ENCODE data around the gene TRPT1. TPM values are rescaled to one million over a fixed set of nuclear protein-coding genes. Genes with fewer than 3 reads are reported as not detected.

Gene TRPT1
- total RNA-seq, 2 donors from 2014 or later = 45.6 to 60.4 TPM

DNA sequence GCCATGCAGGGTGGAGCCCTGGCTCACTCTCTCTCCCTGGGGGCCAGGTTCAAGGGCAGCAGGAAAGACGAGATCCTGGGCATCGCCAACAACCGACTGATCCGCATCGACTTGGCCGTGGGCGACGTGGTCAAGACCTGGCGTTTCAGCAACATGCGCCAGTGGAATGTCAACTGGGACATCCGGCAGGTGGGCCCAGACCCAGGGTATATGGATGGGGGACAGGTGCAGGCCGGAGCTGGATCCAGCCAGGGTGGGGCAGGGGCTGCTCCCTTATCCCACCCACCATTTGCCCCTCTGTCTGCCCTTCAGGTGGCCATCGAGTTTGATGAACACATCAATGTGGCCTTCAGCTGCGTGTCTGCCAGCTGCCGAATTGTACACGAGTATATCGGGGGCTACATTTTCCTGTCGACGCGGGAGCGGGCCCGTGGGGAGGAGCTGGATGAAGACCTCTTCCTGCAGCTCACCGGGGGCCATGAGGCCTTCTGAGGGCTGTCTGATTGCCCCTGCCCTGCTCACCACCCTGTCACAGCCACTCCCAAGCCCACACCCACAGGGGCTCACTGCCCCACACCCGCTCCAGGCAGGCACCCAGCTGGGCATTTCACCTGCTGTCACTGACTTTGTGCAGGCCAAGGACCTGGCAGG, 2.9 kb downstream of the TRPT1 start:
- Mint-ChIP-seq H3K27me3 (ENCODE audit: insufficient read depth) (no peaks in the 10 kb centered on the region), H3K4me3 (no peak overlapping the region), H3K4me1 (peaks cover 10% of the 10 kb centered on the region), H3K27ac (no peak overlapping the region), H3K36me3 (ENCODE audit: low read depth) (peaks cover 1% of the 10 kb centered on the region), H3K9me3 (no peaks in the 10 kb centered on the region)
- no peak overlapping the region for H3K27ac ChIP-seq (ENCODE audit: low read depth, low read length)
- peaks cover 5% of the 10 kb centered on the region for H3K36me3 ChIP-seq (ENCODE audit: control insufficient read depth, insufficient read depth, low read length)
- DNase-seq = no peak
- H3K9ac ChIP-seq (ENCODE audit: extremely low read depth, low read length, poor library complexity, severe bottlenecking) = no peak overlapping the region
- no peak overlapping the region for H3K4me3 ChIP-seq (ENCODE audit: low read length)
- 97% methylated on average over 13 to 24 of the region's 24 CpGs for WGBS, 2 experiments (ENCODE audit: insufficient coverage in 1 of 2, insufficient read length in 1 of 2)
- H3K27me3 ChIP-seq (ENCODE audit: control insufficient read depth, insufficient read depth, low read length, poor library complexity, severe bottlenecking) = no peaks in the 10 kb centered on the region
- H3K4me1 ChIP-seq (ENCODE audit: control insufficient read depth, insufficient read depth, low read length) = peaks cover 4% of the 10 kb centered on the region
- H3K9me3 ChIP-seq (ENCODE audit: control insufficient read depth, low read length) = no peaks in the 10 kb centered on the region
- TF ChIP-seq, protein P1, sequence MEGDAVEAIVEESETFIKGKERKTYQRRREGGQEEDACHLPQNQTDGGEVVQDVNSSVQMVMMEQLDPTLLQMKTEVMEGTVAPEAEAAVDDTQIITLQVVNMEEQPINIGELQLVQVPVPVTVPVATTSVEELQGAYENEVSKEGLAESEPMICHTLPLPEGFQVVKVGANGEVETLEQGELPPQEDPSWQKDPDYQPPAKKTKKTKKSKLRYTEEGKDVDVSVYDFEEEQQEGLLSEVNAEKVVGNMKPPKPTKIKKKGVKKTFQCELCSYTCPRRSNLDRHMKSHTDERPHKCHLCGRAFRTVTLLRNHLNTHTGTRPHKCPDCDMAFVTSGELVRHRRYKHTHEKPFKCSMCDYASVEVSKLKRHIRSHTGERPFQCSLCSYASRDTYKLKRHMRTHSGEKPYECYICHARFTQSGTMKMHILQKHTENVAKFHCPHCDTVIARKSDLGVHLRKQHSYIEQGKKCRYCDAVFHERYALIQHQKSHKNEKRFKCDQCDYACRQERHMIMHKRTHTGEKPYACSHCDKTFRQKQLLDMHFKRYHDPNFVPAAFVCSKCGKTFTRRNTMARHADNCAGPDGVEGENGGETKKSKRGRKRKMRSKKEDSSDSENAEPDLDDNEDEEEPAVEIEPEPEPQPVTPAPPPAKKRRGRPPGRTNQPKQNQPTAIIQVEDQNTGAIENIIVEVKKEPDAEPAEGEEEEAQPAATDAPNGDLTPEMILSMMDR (conservative IDR thresholded peaks at IDR 0.05) = no peak

GRCh38 chr11:64222651-64223000, 3.4 kb downstream of the TRPT1 start:
- Mint-ChIP-seq H3K27me3 (ENCODE audit: insufficient read depth) (no peaks in the 10 kb centered on the region), H3K4me3 (no peak overlapping the region), H3K27ac (no peak overlapping the region), H3K4me1 (peaks cover 10% of the 10 kb centered on the region), H3K9me3 (no peaks in the 10 kb centered on the region), H3K36me3 (ENCODE audit: low read depth) (peaks cover 3% of the 10 kb centered on the region)
- no peak overlapping the region for H3K27ac ChIP-seq (ENCODE audit: low read depth, low read length)
- H3K9ac ChIP-seq (ENCODE audit: extremely low read depth, low read length, poor library complexity, severe bottlenecking) = no peak overlapping the region
- no peak for DNase-seq
- 89% methylated on average over 9 of the region's 9 CpGs for WGBS, 2 experiments (ENCODE audit: insufficient coverage in 1 of 2, insufficient read length in 1 of 2)
- peaks cover 4% of the 10 kb centered on the region for H3K4me1 ChIP-seq (ENCODE audit: control insufficient read depth, insufficient read depth, low read length)
- TF ChIP-seq, protein P1 (conservative IDR thresholded peaks at IDR 0.05) = no peak
- H3K9me3 ChIP-seq (ENCODE audit: control insufficient read depth, low read length) = no peaks in the 10 kb centered on the region
- peaks cover 5% of the 10 kb centered on the region for H3K36me3 ChIP-seq (ENCODE audit: control insufficient read depth, insufficient read depth, low read length)
- no peak overlapping the region for H3K4me3 ChIP-seq (ENCODE audit: low read length)
- no peaks in the 10 kb centered on the region for H3K27me3 ChIP-seq (ENCODE audit: control insufficient read depth, insufficient read depth, low read length, poor library complexity, severe bottlenecking)

DNA sequence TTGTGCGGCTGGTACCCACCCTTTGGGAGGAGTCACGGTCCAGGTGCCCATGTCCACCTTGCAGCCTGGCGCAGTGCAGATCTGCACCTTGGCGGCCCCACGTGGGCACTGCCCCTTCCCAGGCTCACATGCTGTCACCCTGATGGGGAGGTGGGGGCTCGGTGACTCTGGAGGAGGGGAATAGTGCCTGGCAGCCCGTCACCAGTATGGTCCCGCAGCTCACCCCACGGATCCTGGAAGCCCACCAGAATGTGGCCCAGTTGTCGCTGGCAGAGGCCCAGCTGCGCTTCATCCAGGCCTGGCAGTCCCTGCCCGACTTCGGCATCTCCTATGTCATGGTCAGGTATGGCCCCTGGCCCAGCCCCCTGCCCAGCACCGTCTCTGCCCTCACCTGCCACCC, 5.2 kb downstream of the TRPT1 start:
- peaks cover 9% of the 10 kb centered on the region for H3K36me3 Mint-ChIP-seq (ENCODE audit: low read depth)
- Histone ChIP-seq H3K9ac (ENCODE audit: extremely low read depth, low read length, poor library complexity, severe bottlenecking) (no peak overlapping the region), H3K27ac (ENCODE audit: low read depth, low read length) (no peak overlapping the region), H3K4me1 (ENCODE audit: control insufficient read depth, insufficient read depth, low read length) (no peaks in the 10 kb centered on the region), H3K9me3 (ENCODE audit: control insufficient read depth, low read length) (no peaks in the 10 kb centered on the region), H3K4me3 (ENCODE audit: low read length) (no peak overlapping the region), H3K27me3 (ENCODE audit: control insufficient read depth, insufficient read depth, low read length, poor library complexity, severe bottlenecking) (no peaks in the 10 kb centered on the region), H3K36me3 (ENCODE audit: control insufficient read depth, insufficient read depth, low read length) (peaks cover 5% of the 10 kb centered on the region)
- peaks cover 5% of the 10 kb centered on the region for H3K4me1 Mint-ChIP-seq
- no peaks in the 10 kb centered on the region for H3K27me3 Mint-ChIP-seq (ENCODE audit: insufficient read depth)
- no peaks in the 10 kb centered on the region for H3K9me3 Mint-ChIP-seq
- 94 to 100% methylated on average over 12 to 14 of the region's 14 CpGs for WGBS, 2 experiments (ENCODE audit: insufficient coverage in 1 of 2, insufficient read length in 1 of 2)
- DNase-seq = no peak
- H3K4me3 Mint-ChIP-seq = no peak overlapping the region
- TF ChIP-seq, protein P1 (conservative IDR thresholded peaks at IDR 0.05) = no peak
- no peak overlapping the region for H3K27ac Mint-ChIP-seq
